OCI-LY7 (cell line): ENCODE measurements around the gene CYFIP1.

Experiments used
- CTCF ChIP-seq: fragments of 200-600 bp; sonication (generic); conservative IDR thresholded peaks from 2 replicates; pipeline ENCODE4 v1.5.1; 2014; ENCODE audit warnings: mild to moderate bottlenecking, antibody characterized with exemption, low read length, moderate library complexity, mixed read lengths
- EZH2phosphoT487 ChIP-seq: fragments of 200-600 bp; sonication (generic); IDR thresholded peaks from 2 replicates; pipeline ENCODE4 v1.6.1; 2018; ENCODE audit warnings: low read depth, borderline replicate concordance, mild to moderate bottlenecking, mixed run types, antibody characterized with exemption, low read length, moderate library complexity, mixed read lengths

DNA sequence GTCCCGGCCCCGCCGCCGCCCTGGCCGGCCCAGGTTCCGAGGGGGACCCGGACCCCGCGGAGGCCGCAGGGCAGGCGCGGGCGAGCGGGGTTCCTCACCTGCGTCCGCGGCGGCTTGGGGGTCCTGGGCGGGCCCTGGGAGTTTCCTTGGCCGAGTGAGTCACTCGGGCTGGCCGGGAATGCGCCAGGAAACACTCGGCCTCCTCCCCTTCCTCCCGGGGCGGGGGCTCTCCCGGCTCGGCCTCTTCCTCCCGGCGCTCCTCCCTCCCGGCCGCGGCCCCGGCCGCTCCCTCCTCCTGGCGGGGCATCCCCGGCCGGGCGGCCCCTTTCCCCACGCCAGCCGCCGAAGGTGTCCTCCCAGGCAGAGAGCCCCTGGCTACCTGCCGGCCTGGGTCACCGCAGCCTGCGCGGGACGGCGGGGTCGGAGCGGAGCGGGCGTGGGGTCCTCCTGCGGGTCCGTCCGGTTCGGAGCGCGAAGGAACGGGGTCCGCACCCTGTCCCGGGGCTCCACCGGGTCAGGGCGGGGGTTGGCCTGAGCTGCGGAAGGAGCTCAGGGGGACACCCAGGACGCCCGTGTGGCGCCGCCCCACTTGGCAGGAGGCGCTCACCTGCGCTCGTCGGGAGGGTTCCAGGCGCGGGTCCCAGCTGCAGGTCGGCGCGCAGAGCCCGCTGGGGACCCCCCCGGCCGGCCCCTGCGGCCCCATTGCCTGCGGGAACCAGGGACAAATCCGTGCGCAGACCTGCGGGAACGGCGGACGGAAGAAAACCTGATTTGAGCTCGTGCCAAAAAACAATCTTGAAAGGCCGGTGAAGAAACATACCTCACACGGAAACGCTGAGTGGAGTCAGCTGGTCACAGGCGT, at the start of gene CYFIP1:
- TF ChIP-seq CTCF = no peak
- no peak for TF ChIP-seq EZH2phosphoT487
